Esophagus squamous epithelium (tissue), 5 donors: ENCODE results near the gene TTC4. TPM values are rescaled to one million over a fixed set of nuclear protein-coding genes. Genes with fewer than 3 reads are reported as not detected.

Experiments used
- DNase-seq: peaks from one replicate; lab custom pipeline; 2025; lab: John Stamatoyannopoulos, UW
- H3K27ac ChIP-seq, 4 donors: fragments of 200-600 bp; sonication (generic); one replicate each; pipeline ENCODE4 v1.5.1; 2016 to 2019; ENCODE audit warnings: mild to moderate bottlenecking in 1 of 4
- H3K27me3 ChIP-seq, 4 donors: fragments of 200-600 bp; sonication (generic); 1 replicate in 3 of 4; 2 replicates in 1 of 4; pipeline versions ENCODE4 v1.5.1 to v1.6.0; 2017 to 2021; ENCODE audit warnings: antibody characterized with exemption in 1 of 4
- H3K36me3 ChIP-seq, 3 donors: fragments of 200-600 bp; sonication (generic); one replicate each; pipeline ENCODE4 v1.5.1; 2016 to 2019
- H3K4me1 ChIP-seq, 3 donors: fragments of 200-600 bp; sonication (generic); one replicate each; pipeline ENCODE4 v1.5.1; 2017 to 2019
- H3K4me3 ChIP-seq, 4 donors: fragments of 200-600 bp; sonication (generic); 1 replicate in 3 of 4; 2 replicates in 1 of 4; pipeline ENCODE4 v1.5.1; 2016 to 2019; ENCODE audit warnings: mild to moderate bottlenecking in 2 of 4, moderate library complexity in 1 of 4
- H3K9me3 ChIP-seq, 3 donors: fragments of 200-600 bp; sonication (generic); one replicate each; pipeline ENCODE4 v1.5.1; 2016 to 2019
- POLR2A ChIP-seq, 4 donors: fragments of 450-650 bp; IDR thresholded peaks; one replicate each; pipeline ENCODE4 v1.6.1; 2017; ENCODE audit warnings: antibody characterized with exemption in 4 of 4, mild to moderate bottlenecking in 4 of 4, moderate library complexity in 3 of 4
- WGBS, 2 donors: methylation state at CpG; one replicate each; pipeline ENCODE4 v1.1.5; 2018; 5-methylcytosine and 5-hydroxymethylcytosine counted together
- intact Hi-C: fragments of 100-400 bp; cut with DNase I; formaldehyde crosslinking; loops from one replicate; pipeline ENCODE4 v1.15.0; 2022
- total RNA-seq, 4 donors: library from RNA; depleted of rRNA; stranded (reverse); fragments of >200 nt; gene quantifications; one replicate each; pipeline ENCODE4 v1.1.0, GENCODE V29; 2016
- TF ChIP-seq, protein P1 (sequence below), 6 experiments: fragments of 450-650 bp in 4 of 6; fragments of 200-600 bp in 2 of 6; sonication (generic) in 2 of 6; IDR thresholded peaks; one replicate each; pipeline ENCODE4 v1.5.1; 2016 to 2019; ENCODE audit warnings: antibody characterized with exemption in 6 of 6, mild to moderate bottlenecking in 4 of 6, moderate library complexity in 4 of 6
- donor health status: DM: yes; HTN: yes; CAD: no.

Gene TTC4
- total RNA-seq, 4 donors from 2014 or later, result 18.0 to 25.2 (median 21.9) TPM

DNA sequence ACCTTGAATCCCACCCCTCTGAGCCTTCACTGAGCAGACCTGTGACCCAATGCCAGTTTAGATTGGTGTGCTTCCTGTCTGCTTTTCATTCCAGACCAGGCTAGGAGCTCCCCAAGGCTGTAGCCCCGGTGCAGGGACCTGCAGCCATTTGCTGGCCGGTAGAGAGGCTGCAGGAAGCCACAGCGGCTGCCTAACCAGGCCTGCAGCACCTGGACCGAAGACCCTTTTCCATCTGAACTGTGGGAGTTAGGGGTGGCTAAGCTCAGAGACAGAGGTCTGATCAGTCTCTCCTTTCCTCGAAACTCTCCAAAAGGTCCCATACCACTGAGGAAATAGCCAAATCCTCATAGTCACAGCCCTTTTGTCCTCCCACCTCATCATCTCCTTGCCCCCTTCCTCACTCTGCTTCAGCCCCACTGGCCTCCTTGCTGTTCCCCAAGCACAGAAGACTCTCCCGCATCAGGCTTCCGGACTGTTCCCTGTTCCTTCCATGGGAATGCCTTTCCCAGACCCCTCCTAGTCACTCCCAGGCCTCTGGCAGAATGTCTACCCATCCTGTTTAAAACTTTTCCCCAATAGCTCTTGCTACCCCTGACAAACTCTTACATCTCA is 674 bp upstream of the TTC4 start:
- intact Hi-C loops, result no loop called here
- no peak for TF ChIP-seq POLR2A (IDR thresholded peaks at IDR 0.05)
- TF ChIP-seq, protein P1, sequence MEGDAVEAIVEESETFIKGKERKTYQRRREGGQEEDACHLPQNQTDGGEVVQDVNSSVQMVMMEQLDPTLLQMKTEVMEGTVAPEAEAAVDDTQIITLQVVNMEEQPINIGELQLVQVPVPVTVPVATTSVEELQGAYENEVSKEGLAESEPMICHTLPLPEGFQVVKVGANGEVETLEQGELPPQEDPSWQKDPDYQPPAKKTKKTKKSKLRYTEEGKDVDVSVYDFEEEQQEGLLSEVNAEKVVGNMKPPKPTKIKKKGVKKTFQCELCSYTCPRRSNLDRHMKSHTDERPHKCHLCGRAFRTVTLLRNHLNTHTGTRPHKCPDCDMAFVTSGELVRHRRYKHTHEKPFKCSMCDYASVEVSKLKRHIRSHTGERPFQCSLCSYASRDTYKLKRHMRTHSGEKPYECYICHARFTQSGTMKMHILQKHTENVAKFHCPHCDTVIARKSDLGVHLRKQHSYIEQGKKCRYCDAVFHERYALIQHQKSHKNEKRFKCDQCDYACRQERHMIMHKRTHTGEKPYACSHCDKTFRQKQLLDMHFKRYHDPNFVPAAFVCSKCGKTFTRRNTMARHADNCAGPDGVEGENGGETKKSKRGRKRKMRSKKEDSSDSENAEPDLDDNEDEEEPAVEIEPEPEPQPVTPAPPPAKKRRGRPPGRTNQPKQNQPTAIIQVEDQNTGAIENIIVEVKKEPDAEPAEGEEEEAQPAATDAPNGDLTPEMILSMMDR (IDR thresholded peaks at IDR 0.05), result no peak
- Histone ChIP-seq H3K36me3 (peaks cover 0 to 28% (median under 1%) of the 10 kb centered on the region in 3 donors), H3K27me3 (no peaks in the 10 kb centered on the region), H3K4me1 (peaks cover 5 to 25% (median 11%) of the 10 kb centered on the region in 3 donors), H3K4me3 (peak overlapping the region; percentile 68 to 89 (median 74)), H3K9me3 (no peaks in the 10 kb centered on the region), H3K27ac (peak overlapping the region; percentile 85 to 91 (median 86))
- WGBS, 2 donors, result 92 to 97% methylated on average over 6 of the region's 7 CpGs
- DNase-seq, result no peak

DNA sequence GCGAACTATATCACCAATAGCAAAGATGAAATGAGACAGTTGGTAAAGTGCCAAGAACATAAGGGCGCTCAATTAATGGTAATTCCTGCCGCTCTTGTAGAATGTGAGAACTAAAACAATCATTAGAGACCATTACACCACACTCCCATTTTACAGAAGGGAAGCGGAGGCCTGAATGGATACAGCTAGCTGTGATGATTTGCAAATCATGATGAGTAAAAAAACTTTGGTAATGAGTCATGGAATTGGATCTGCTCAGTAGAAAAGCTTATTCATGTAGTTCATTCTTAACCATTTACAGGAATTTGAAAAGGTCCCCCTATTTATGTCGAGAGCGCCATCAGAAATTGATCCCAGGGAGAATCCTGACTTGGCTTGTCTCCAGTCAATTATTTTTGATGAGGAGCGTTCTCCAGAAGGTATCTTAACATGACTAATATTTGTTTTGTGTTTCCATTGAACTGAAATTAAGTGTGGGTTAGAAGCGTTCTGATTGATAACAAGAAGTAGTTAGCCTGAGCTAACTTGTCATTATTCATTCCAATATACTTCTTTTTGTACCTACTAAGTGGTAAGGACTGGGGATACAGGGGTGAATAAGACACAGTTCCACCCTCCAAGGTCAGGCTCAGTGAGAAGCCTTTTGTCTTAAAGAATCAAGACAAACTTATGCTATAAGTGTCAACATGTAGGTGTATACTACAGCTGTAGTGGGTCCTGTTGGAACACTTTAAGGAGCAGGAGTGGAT is 812 bp downstream of the TTC4 start:
- no peaks in the 10 kb centered on the region for H3K27me3 ChIP-seq
- WGBS, 2 donors, result 28 to 31% methylated on average over 7 of the region's 8 CpGs
- H3K4me1 ChIP-seq, result peaks cover 5 to 25% (median 11%) of the 10 kb centered on the region in 3 donors
- intact Hi-C loops, result no loop called here
- TF ChIP-seq POLR2A (IDR thresholded peaks at IDR 0.05), result no peak
- TF ChIP-seq, protein P1 (IDR thresholded peaks at IDR 0.05), result no peak
- H3K36me3 ChIP-seq, result peaks cover 0 to 43% (median 3%) of the 10 kb centered on the region in 3 donors
- H3K9me3 ChIP-seq, result no peaks in the 10 kb centered on the region
- peak overlapping the region; percentile 68 to 89 (median 74) for H3K4me3 ChIP-seq
- DNase-seq, result no peak
- peak overlapping the region; percentile 85 to 91 (median 86) for H3K27ac ChIP-seq

DNA sequence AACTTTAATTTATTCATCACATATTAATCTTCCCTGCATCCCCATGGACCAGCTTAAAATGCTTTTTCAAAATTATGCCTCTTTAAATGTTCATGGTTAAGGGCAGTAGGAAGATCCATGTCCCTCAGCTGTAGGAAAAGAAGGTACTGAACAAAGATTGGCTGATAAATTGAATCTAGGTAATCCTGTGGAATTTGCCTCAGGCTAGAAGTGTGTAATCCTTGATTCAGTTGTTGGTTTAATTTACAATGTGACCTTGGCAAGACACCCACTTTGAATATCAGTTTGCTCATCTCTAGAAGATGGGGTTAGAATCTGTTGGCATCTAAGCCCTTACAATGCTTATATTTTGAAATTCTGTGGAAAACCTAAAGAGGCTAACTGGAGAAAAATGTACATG is 6.1 kb downstream of the TTC4 start:
- Histone ChIP-seq H3K27me3 (no peaks in the 10 kb centered on the region), H3K36me3 (peaks cover 11 to 95% (median 19%) of the 10 kb centered on the region in 3 donors), H3K27ac (no peak overlapping the region), H3K4me1 (peaks cover under 1 to 8% (median 3%) of the 10 kb centered on the region in 3 donors), H3K4me3 (no peak overlapping the region), H3K9me3 (no peaks in the 10 kb centered on the region)
- no peak for DNase-seq
- TF ChIP-seq POLR2A (IDR thresholded peaks at IDR 0.05), result no peak
- TF ChIP-seq, protein P1 (IDR thresholded peaks at IDR 0.05), result no peak
- intact Hi-C loops, result no loop called here

DNA sequence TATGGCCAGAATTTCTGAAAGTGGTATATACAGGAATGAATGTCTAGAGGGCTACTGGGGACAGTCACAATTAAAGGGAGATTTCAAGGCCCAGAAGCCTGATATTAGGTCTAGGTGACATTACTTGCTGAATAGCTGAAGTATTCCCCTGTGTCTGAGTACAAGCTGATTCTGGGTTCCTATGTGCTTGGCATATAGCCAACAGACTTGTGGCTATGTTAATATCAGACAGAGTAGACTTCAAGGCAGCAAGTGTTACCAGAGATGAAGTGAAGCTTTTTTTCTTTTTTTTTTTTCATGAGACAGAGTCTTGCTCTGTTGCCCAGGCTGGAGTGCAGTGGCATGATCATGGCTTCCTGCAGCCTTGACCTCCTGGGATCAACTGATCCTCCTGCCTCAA is 8.3 kb downstream of the TTC4 start:
- DNase-seq, result no peak
- no peak overlapping the region for H3K4me3 ChIP-seq
- H3K9me3 ChIP-seq, result no peaks in the 10 kb centered on the region
- H3K27ac ChIP-seq, result no peak overlapping the region
- H3K4me1 ChIP-seq, result no peaks in the 10 kb centered on the region
- intact Hi-C loops, result no loop called here
- TF ChIP-seq POLR2A (IDR thresholded peaks at IDR 0.05), result no peak
- TF ChIP-seq, protein P1 (IDR thresholded peaks at IDR 0.05), result no peak
- H3K36me3 ChIP-seq, result peaks cover 11 to 100% (median 20%) of the 10 kb centered on the region in 3 donors
- no peaks in the 10 kb centered on the region for H3K27me3 ChIP-seq

DNA sequence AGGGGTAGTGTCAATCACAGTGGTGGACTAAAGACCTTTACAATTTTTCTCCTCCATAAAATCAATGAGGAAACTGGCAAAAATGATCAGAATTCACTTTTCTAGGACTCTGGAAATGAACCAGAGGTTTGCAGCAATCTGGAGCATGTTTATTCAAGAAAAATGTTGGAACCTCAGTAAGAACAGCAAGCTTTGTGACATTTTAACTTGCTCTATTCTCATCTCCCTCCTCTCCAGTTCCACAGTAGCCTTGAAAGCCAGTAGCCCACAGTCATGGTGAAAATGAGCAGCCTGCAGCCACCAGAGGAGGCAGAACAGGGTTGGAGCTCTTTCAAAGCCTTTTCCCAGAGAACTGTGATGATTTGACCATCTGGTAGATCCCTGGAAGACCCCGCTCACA is 9.1 kb downstream of the TTC4 start:
- H3K27ac ChIP-seq, result no peak overlapping the region
- no peaks in the 10 kb centered on the region for H3K9me3 ChIP-seq
- no peak for DNase-seq
- H3K4me1 ChIP-seq, result no peaks in the 10 kb centered on the region
- peaks cover 11 to 100% (median 27%) of the 10 kb centered on the region in 3 donors for H3K36me3 ChIP-seq
- H3K27me3 ChIP-seq, result no peaks in the 10 kb centered on the region
- no peak overlapping the region for H3K4me3 ChIP-seq
- TF ChIP-seq POLR2A (IDR thresholded peaks at IDR 0.05), result no peak
- TF ChIP-seq, protein P1 (IDR thresholded peaks at IDR 0.05), result no peak
- intact Hi-C loops, result no loop called here
- 88 to 100% methylated on average over 1 of the region's 1 CpG for WGBS, 2 donors
